KMS-11 (cell line): Measurements from ENCODE around the gene TOMM20.
"Not testable (repeated sequence)": the region's sequence is repeated elsewhere in the genome, so short reads cannot be mapped to it uniquely, and the experiment has no call there.

Experiments used
- H2AFZ ChIP-seq: fragments of 200-600 bp; sonication (generic); 2 replicates; pipeline ENCODE4 v1.6.1; 2016; ENCODE audit warnings: antibody characterized with exemption, mixed run types, low read depth
- H3K27ac ChIP-seq: fragments of 200-600 bp; sonication (generic); 2 replicates; pipeline ENCODE4 v1.6.1; 2016; ENCODE audit warnings: mild to moderate bottlenecking, mixed run types
- H3K27me3 ChIP-seq: fragments of 200-600 bp; sonication (generic); 2 replicates; pipeline ENCODE4 v1.6.1; 2017; ENCODE audit warnings: mild to moderate bottlenecking, low read depth, mixed run types, moderate library complexity; ENCODE audit not compliant: insufficient read depth
- H3K36me3 ChIP-seq: fragments of 200-600 bp; sonication (generic); 2 replicates; pipeline ENCODE4 v1.6.1; 2017; ENCODE audit warnings: mild to moderate bottlenecking, mixed run types; ENCODE audit not compliant: insufficient read depth
- H3K4me1 ChIP-seq: fragments of 200-600 bp; sonication (generic); 2 replicates; pipeline ENCODE4 v1.6.1; 2016; ENCODE audit warnings: mild to moderate bottlenecking, low read depth, mixed run types; ENCODE audit not compliant: poor library complexity, severe bottlenecking
- H3K4me2 ChIP-seq: fragments of 200-600 bp; sonication (generic); 2 replicates; pipeline ENCODE4 v1.7.0; 2016; ENCODE audit warnings: mild to moderate bottlenecking, mixed run types
- H3K4me3 ChIP-seq: fragments of 200-600 bp; sonication (generic); IDR thresholded peaks from 2 replicates; pipeline ENCODE4 v1.6.1; 2017; ENCODE audit warnings: low read depth, low read length, mixed read lengths; ENCODE audit not compliant: insufficient read depth
- H3K79me2 ChIP-seq: fragments of 200-600 bp; sonication (generic); 2 replicates; pipeline ENCODE4 v1.6.1; 2016; ENCODE audit warnings: low read depth, mixed run types; ENCODE audit not compliant: insufficient read depth
- H3K9ac ChIP-seq: fragments of 200-600 bp; sonication (generic); 2 replicates; pipeline ENCODE4 v1.6.1; 2016; ENCODE audit warnings: mild to moderate bottlenecking, mixed run types
- H4K20me1 ChIP-seq: fragments of 200-600 bp; sonication (generic); 2 replicates; pipeline ENCODE4 v1.6.1; 2016; ENCODE audit warnings: mild to moderate bottlenecking, mixed run types; ENCODE audit not compliant: insufficient read depth
- CTCF ChIP-seq: fragments of 200-600 bp; sonication (generic); conservative IDR thresholded peaks from 2 replicates; pipeline ENCODE4 v1.6.1; 2017; ENCODE audit warnings: low read depth, mild to moderate bottlenecking, antibody characterized with exemption, low read length, moderate library complexity, mixed read lengths

TOMM20 gene

GRCh38 chr1:235088907-235089306, 39.7 kb downstream of the TOMM20 start:
- H3K4me3 ChIP-seq, result no peak overlapping the region
- no peaks in the 10 kb centered on the region for H4K20me1 ChIP-seq
- no peak overlapping the region for H3K4me2 ChIP-seq
- H3K27me3 ChIP-seq, result no peaks in the 10 kb centered on the region
- H3K4me1 ChIP-seq, result peaks cover 20% of the 10 kb centered on the region
- H2AFZ ChIP-seq, result no peak overlapping the region
- no peaks in the 10 kb centered on the region for H3K36me3 ChIP-seq
- H3K27ac ChIP-seq, result peak overlapping the region; percentile 25; the same call in 1 of the 2 replicates
- TF ChIP-seq CTCF, result no peak
- H3K79me2 ChIP-seq, result no peaks in the 10 kb centered on the region
- no peak overlapping the region for H3K9ac ChIP-seq

- Histone ChIP-seq H3K4me2 (no peak overlapping the region), H3K4me1 (peaks cover 22% of the 10 kb centered on the region), H2AFZ (no peak overlapping the region), H3K27me3 (no peaks in the 10 kb centered on the region), H3K36me3 (no peaks in the 10 kb centered on the region), H3K27ac (no peak overlapping the region), H3K4me3 (no peak overlapping the region), H3K79me2 (no peaks in the 10 kb centered on the region), H3K9ac (no peak overlapping the region), H4K20me1 (no peaks in the 10 kb centered on the region)
- no peak for TF ChIP-seq CTCF
Observed at GRCh38 chr1:235088430-235088829, 40.2 kb downstream of the TOMM20 start.

DNA sequence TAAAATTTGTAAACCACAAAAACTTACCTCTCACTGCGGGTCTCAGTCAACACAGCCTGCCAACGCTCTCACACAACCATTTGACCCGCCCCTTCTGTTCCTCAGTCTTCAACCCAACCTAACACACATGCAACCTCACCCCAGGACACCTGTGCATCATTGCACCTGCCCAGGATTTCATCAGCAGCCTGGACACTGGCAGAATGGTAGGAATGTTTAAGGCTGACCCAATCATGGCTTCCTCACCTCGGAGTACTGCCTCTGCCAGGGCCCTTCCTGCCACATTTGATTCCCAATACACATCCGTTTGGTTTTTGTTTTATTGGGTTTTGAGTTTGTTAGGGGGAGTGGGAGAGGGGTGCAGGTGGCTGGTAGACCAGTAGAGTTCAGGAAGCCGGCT, 40.7 kb downstream of the TOMM20 start:
- no peak overlapping the region for H3K9ac ChIP-seq
- H3K4me3 ChIP-seq, result no peak overlapping the region
- no peak overlapping the region for H3K4me2 ChIP-seq
- H2AFZ ChIP-seq, result no peak overlapping the region
- H3K27me3 ChIP-seq, result no peaks in the 10 kb centered on the region
- H4K20me1 ChIP-seq, result no peaks in the 10 kb centered on the region
- peaks cover 25% of the 10 kb centered on the region for H3K4me1 ChIP-seq
- H3K79me2 ChIP-seq, result no peaks in the 10 kb centered on the region
- TF ChIP-seq CTCF, result no peak
- no peak overlapping the region for H3K27ac ChIP-seq
- no peaks in the 10 kb centered on the region for H3K36me3 ChIP-seq

- not testable (repeated sequence) for H2AFZ ChIP-seq, H3K79me2 ChIP-seq, H3K4me3 ChIP-seq, H3K27me3 ChIP-seq, H3K4me2 ChIP-seq, H3K27ac ChIP-seq, H3K9ac ChIP-seq, H3K36me3 ChIP-seq, H4K20me1 ChIP-seq
- peaks cover 32% of the 10 kb centered on the region for H3K4me1 ChIP-seq
Observed at GRCh38 chr1:235085411-235086117, 43.1 kb downstream of the TOMM20 start.

GRCh38 chr1:235080788-235081187, 47.8 kb downstream of the TOMM20 start:
- not testable (repeated sequence) for H4K20me1 ChIP-seq, H3K79me2 ChIP-seq, H3K9ac ChIP-seq, H3K36me3 ChIP-seq, H3K27ac ChIP-seq, H2AFZ ChIP-seq, H3K4me2 ChIP-seq, H3K4me3 ChIP-seq, H3K27me3 ChIP-seq
- peaks cover 44% of the 10 kb centered on the region for H3K4me1 ChIP-seq

DNA sequence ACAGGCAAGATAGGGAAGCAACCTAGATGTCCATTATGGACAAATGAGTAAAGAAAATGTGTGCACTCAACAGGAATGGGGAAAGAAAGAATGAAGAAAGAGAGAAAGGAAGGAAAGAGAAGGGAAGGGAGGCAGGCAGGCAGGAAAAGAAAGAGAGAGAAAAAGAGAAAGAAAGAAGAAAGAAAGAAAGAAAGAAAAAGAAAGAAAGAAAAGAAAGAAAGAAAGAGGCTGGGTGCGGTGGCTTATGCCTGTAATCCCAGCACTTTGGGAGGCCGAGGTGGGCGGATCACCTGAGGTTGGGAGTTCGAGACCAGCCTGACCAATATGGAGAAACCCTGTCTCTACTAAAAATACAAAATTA, 48.4 kb downstream of the TOMM20 start:
- H3K27ac ChIP-seq, H4K20me1 ChIP-seq, H3K27me3 ChIP-seq, H3K4me3 ChIP-seq, H2AFZ ChIP-seq, H3K36me3 ChIP-seq, H3K9ac ChIP-seq, H3K79me2 ChIP-seq: not testable (repeated sequence)
- peak overlapping the region; percentile 42 for H3K4me2 ChIP-seq
- peaks cover 47% of the 10 kb centered on the region for H3K4me1 ChIP-seq
